ENCODE measurements around the gene MOV10.

Gene MOV10

DNA sequence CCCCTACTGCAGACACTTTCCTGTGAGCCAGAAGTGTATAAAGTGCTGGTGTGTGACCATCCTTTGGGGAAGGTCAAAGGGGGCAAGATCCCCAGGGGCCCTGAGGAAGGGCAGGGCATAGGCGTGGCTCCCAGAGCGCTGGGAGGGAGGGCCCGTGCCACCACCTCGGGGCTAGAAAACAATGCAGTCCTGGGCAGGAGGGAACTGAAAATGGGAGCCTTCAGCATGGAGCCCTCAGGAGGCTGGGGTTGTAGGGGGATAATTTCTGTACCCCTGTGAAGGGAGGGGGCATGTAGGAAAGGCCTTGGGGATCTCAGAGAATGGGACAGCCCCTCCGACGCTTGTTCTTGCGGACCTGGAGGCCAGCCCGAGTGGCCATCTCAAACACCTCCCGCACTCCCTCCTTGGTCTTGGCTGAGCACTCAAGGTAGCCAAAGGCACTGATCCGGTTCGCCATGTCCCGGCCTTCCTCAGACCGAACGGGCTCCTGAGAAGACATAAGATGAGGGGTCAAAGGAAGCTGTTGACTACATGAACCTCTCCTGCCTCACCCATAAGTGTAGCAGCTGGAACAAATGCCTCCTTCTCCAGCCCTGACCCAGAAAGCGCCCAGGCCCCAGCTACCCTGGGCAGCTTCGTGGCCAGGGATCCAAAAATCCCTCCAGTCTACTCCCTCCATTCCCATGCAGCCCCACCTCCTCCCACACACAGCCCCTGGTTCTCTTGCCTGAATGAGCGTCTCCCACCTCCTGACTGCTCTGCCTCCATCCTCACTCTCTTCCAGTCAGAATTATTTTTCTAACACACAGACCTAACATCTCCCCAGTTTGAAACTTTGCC, 27.0 kb downstream of the MOV10 start:
- no peak for DNase-seq (ENCODE audit: low spot score)
- TF ChIP-seq, protein P1, sequence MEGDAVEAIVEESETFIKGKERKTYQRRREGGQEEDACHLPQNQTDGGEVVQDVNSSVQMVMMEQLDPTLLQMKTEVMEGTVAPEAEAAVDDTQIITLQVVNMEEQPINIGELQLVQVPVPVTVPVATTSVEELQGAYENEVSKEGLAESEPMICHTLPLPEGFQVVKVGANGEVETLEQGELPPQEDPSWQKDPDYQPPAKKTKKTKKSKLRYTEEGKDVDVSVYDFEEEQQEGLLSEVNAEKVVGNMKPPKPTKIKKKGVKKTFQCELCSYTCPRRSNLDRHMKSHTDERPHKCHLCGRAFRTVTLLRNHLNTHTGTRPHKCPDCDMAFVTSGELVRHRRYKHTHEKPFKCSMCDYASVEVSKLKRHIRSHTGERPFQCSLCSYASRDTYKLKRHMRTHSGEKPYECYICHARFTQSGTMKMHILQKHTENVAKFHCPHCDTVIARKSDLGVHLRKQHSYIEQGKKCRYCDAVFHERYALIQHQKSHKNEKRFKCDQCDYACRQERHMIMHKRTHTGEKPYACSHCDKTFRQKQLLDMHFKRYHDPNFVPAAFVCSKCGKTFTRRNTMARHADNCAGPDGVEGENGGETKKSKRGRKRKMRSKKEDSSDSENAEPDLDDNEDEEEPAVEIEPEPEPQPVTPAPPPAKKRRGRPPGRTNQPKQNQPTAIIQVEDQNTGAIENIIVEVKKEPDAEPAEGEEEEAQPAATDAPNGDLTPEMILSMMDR (IDR thresholded peaks at IDR 0.05; ENCODE audit: borderline replicate concordance, control extremely low read depth, extremely low read depth, insufficient read depth, missing control alignments), result no peak
- in situ Hi-C loops (cut with MboI; ENCODE audit: low sequenced_read_pairs, unreplicated experiment), result loop anchor here (10.0 to 25.0 kb wide), 2 partner anchors 197 to 336 kb away; partner anchors contain the start of gene WNT2B

DNA sequence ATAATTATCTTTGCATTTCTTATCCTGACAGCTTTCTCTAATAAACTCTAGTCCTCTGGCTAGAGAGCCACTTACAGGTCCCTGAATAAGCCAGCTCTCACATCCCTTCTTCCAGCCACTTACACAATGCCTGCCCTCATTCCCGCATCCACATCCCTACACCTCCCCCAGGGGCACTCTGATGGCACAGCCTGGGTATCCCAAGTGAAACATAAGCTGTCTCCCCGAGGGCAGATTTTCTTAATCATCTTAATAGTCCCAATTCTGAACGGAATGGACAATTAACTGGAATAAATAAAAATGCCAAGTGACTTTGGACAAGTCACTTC, 27.6 kb downstream of the MOV10 start:
- TF ChIP-seq, protein P1 (IDR thresholded peaks at IDR 0.05; ENCODE audit: borderline replicate concordance, control extremely low read depth, extremely low read depth, insufficient read depth, missing control alignments), result no peak
- DNase-seq (ENCODE audit: low spot score), result no peak
- in situ Hi-C loops (cut with MboI; ENCODE audit: low sequenced_read_pairs, unreplicated experiment), result loop anchor here (10.0 to 25.0 kb wide), 2 partner anchors 197 to 335 kb away; partner anchors contain the start of gene WNT2B

DNA sequence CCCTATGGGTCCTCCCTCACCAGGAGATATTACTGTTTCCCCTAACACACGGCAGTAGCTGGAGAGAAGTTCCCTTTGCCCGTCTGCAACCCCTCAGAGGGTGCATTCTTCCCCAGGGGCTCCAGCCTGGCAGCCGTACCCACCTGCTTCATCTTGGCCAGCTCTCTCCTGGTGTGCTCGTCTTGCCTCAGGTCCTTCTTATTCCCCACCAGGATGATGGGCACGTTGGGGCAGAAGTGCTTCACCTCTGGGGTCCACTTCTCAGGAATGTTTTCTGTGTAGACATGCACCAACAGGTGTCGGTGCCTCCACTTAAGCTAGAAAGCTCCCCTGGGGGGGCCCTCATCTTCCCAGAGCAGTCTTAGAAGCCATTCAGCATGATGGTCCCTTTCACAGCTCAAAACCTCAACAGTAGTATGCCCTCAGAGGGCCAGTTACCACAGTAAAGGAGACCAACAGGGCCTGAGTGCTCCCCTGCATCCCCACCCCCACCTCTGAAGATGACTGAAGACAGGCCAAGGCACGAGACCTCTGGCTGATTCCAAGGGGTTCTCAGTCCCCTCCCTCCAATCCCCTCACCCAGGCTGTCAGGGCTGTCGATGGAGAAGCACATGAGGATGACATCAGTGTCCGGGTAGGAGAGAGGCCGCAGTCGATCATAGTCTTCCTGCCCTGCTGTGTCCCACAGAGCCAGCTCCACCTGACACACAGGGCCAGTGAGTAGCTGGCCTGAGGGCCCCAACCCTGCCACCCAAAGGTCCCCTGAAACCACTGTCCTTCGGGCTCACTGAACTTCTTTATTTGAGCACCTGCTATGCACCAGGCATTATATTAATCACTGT, 28.2 kb downstream of the MOV10 start:
- DNase-seq (ENCODE audit: low spot score), result no peak
- in situ Hi-C loops (cut with MboI; ENCODE audit: low sequenced_read_pairs, unreplicated experiment), result loop anchor here (10.0 to 25.0 kb wide), 2 partner anchors 198 to 335 kb away; partner anchors contain the start of gene WNT2B
- TF ChIP-seq, protein P1 (IDR thresholded peaks at IDR 0.05; ENCODE audit: borderline replicate concordance, control extremely low read depth, extremely low read depth, insufficient read depth, missing control alignments), result no peak

DNA sequence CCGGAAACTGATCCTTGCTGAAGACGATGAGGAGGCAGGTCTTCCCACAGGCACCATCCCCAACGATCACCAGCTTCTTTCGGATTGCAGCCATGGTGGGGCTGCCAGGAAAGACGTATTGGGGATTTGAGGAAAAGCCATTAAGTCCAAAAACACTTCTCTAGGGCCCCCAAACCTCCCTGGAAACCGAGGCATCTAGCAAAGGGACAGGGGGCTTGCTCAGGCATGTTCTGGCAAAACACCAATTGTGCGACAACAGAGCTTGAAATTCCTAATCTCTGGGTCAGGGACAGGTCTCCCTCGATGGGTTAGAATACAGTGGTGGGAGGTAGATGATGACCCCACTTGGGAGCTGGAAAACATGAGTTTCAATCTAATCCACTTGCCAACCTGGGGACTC, 29.2 kb downstream of the MOV10 start:
- no peak for DNase-seq (ENCODE audit: low spot score)
- TF ChIP-seq, protein P1 (IDR thresholded peaks at IDR 0.05; ENCODE audit: borderline replicate concordance, control extremely low read depth, extremely low read depth, insufficient read depth, missing control alignments), result no peak
- in situ Hi-C loops (cut with MboI; ENCODE audit: low sequenced_read_pairs, unreplicated experiment), result loop anchor here (10.0 to 25.0 kb wide), 2 partner anchors 199 to 334 kb away; partner anchors contain the start of gene WNT2B

DNA sequence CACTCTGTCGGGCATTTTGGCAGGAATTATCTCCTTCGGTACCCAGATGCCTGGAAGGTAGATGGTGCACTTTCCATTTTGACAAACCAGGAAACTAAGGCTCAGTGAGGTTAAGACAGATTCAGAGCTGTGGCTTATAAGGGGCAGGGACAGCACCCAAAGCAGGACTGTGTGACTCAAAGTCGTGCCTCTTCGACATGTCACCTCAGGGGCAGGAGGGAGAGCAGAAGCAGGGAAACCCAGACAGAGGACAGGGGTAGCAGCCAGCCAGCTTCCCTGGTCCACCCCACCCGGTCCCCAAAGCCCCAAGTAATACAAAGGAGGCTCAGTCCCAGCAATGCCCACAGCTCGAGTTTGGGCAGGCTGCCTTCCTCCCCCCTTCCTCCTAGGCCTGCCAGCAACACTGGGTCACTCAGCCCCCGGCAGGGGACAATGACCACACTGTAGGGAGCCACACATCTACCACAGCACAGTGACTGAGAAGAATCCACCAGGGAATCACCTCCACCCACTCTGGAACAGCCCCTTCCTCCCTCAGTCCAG, 30.0 kb downstream of the MOV10 start:
- in situ Hi-C loops (cut with MboI; ENCODE audit: low sequenced_read_pairs, unreplicated experiment), result loop anchor here (10.0 to 25.0 kb wide), 2 partner anchors 200 to 333 kb away; partner anchors contain the start of gene WNT2B
- DNase-seq (ENCODE audit: low spot score), result no peak
- TF ChIP-seq, protein P1 (IDR thresholded peaks at IDR 0.05; ENCODE audit: borderline replicate concordance, control extremely low read depth, extremely low read depth, insufficient read depth, missing control alignments), result no peak
